WTC11 (cell line): ENCODE data around the gene MRPL27. TPM values are rescaled to one million over a fixed set of nuclear protein-coding genes. Genes with fewer than 3 reads are reported as not detected.

Experiments used
- ATAC-seq: fragments of 200-7000 bp; cut with Tn5 transposase; 2 replicates; pipeline ENCODE4 v1.10.0; 2021; ENCODE audit warnings: mild to moderate bottlenecking, moderate library complexity
- CTCF ChIA-PET: fragments of 300-600 bp; sonication (Branson Sonifier 250); formaldehyde crosslinking; loops from one replicate; lab custom pipeline; 2021; ENCODE audit warnings: antibody characterized with exemption; lab: Charles Lee
- POLR2A ChIA-PET: fragments of 350-600 bp; sonication (Branson Sonifier 250); formaldehyde crosslinking; loops from one replicate; lab custom pipeline; 2021; ENCODE audit warnings: antibody characterized with exemption; lab: Charles Lee
- DNase-seq: peaks from one replicate; pipeline ENCODE4 v3.0.0; 2021; ENCODE audit warnings: low spot score
- H3K27ac Mint-ChIP-seq: 2 replicates; pipeline ENCODE4 v1.8.0; 2021; ENCODE audit warnings: mixed read lengths
- H3K27me3 Mint-ChIP-seq: 2 replicates; pipeline ENCODE4 v1.8.0; 2021; ENCODE audit warnings: low read depth, mild to moderate bottlenecking, moderate library complexity, mixed read lengths
- H3K36me3 Mint-ChIP-seq: 2 replicates; pipeline ENCODE4 v1.8.0; 2021; ENCODE audit warnings: mixed read lengths
- H3K4me1 Mint-ChIP-seq: 2 replicates; pipeline ENCODE4 v1.8.0; 2022; ENCODE audit warnings: mixed read lengths
- H3K4me3 Mint-ChIP-seq: 2 replicates; pipeline ENCODE4 v1.8.0; 2021; ENCODE audit warnings: mild to moderate bottlenecking, moderate library complexity, mixed read lengths
- H3K9me3 Mint-ChIP-seq: 2 replicates; pipeline ENCODE4 v1.8.0; 2021; ENCODE audit warnings: mixed read lengths
- AFF4 ChIP-seq: sonication (generic); formaldehyde crosslinking; IDR thresholded peaks from 2 replicates; pipeline ENCODE4 v1.8.1; 2023; ENCODE audit warnings: mild to moderate bottlenecking, missing genetic modification reagents, borderline replicate concordance
- AR ChIP-seq: fragments of 250-450 bp; sonication (Bioruptor Pico); IDR thresholded peaks from 2 replicates; pipeline ENCODE4 v1.9.0; 2021; ENCODE audit warnings: mild to moderate bottlenecking
- ATF2 ChIP-seq: sonication (generic); formaldehyde crosslinking; IDR thresholded peaks from 2 replicates; pipeline ENCODE4 v1.8.1; 2022; ENCODE audit warnings: low read depth, missing genetic modification reagents, borderline replicate concordance
- ATF3 ChIP-seq: sonication (generic); formaldehyde crosslinking; conservative IDR thresholded peaks from 2 replicates; pipeline ENCODE4 v1.8.1; 2022; ENCODE audit warnings: mild to moderate bottlenecking, missing genetic modification reagents
- CBFB ChIP-seq: sonication (generic); formaldehyde crosslinking; IDR thresholded peaks from 2 replicates; pipeline ENCODE4 v1.8.1; 2022; ENCODE audit warnings: mild to moderate bottlenecking, low read depth, missing genetic modification reagents
- CDX4 ChIP-seq: fragments of 250-450 bp; sonication (Bioruptor Pico); IDR thresholded peaks from 2 replicates; pipeline ENCODE4 v1.9.0; 2021; ENCODE audit warnings: moderate library complexity, mild to moderate bottlenecking, inconsistent platforms, borderline replicate concordance
- ESRRA ChIP-seq: sonication (generic); formaldehyde crosslinking; IDR thresholded peaks from 2 replicates; pipeline ENCODE4 v1.8.1; 2022; ENCODE audit warnings: mild to moderate bottlenecking, missing genetic modification reagents, borderline replicate concordance
- STAT6 ChIP-seq: sonication (generic); formaldehyde crosslinking; conservative IDR thresholded peaks from 2 replicates; pipeline ENCODE4 v1.8.1; 2023; ENCODE audit warnings: mild to moderate bottlenecking, low read depth, missing genetic modification reagents, moderate library complexity
- ZNF512 ChIP-seq: sonication (generic); formaldehyde crosslinking; IDR thresholded peaks from 2 replicates; pipeline ENCODE4 v1.8.1; 2022; ENCODE audit warnings: missing genetic modification reagents, borderline replicate concordance
- total RNA-seq: library from RNA; stranded (reverse); gene quantifications from 3 replicates; pipeline ENCODE4 v1.2.3, GENCODE V29; 2021

The MRPL27 gene
- total RNA-seq, 1 experiment from 2014 or later: 80.5 TPM

GRCh38 chr17:50360486-50361115 lies 12.4 kb downstream of the MRPL27 start:
- Mint-ChIP-seq H3K4me3 (no peak overlapping the region), H3K27me3 (no peaks in the 10 kb centered on the region), H3K27ac (no peak overlapping the region), H3K9me3 (no peaks in the 10 kb centered on the region), H3K36me3 (peaks cover 23% of the 10 kb centered on the region), H3K4me1 (peaks cover 33% of the 10 kb centered on the region)
- no peak for TF ChIP-seq ESRRA (CRISPR knock-in tag)
- no peak for DNase-seq
- CTCF ChIA-PET: interaction anchor here (0.6 to 6.9 kb wide), 16 partner anchors 11 to 333 kb away, joined by 3 to 108 read pairs (median 6); partner anchors contain the start of genes EME1, LRRC59, MRPL27 and RSAD1
- POLR2A ChIA-PET: no interaction called here
- ATAC-seq: no peak

GRCh38 chr17:50359998-50360461 lies 13.0 kb downstream of the MRPL27 start:
- CTCF ChIA-PET: interaction anchor here (0.6 to 2.9 kb wide), 10 partner anchors 14 to 332 kb away, joined by 3 to 19 read pairs (median 4); partner anchors contain the start of genes LRRC59 and XYLT2
- Mint-ChIP-seq H3K36me3 (peaks cover 26% of the 10 kb centered on the region), H3K27me3 (no peaks in the 10 kb centered on the region), H3K9me3 (no peaks in the 10 kb centered on the region)
- ATAC-seq (no peak), DNase-seq (no peak)
- TF ChIP-seq CDX4 (no peak), ATF2 (CRISPR knock-in tag) (no peak), ZNF512 (no peak), ATF3 (CRISPR knock-in tag) (no peak), AFF4 (no peak), STAT6 (no peak), CBFB (CRISPR knock-in tag) (no peak), AR (CRISPR knock-in tag) (no peak)
- TF ChIP-seq, all 79 proteins: peak for 0
- Mint-ChIP-seq H3K27ac (no peak overlapping the region), H3K4me1 (peaks cover 28% of the 10 kb centered on the region), H3K4me3 (no peak overlapping the region)
- POLR2A ChIA-PET: no interaction called here
